Effector memory CD4-positive, alpha-beta T cell (primary cell): ENCODE measurements around the gene SZRD1.
"Not testable (repeated sequence)": the region's sequence is repeated elsewhere in the genome, so short reads cannot be mapped to it uniquely, and the experiment has no call there.

Source experiments
- DNase-seq, 3 donors: peaks; one replicate each; pipeline ENCODE4 v3.0.0-alpha.2; 2020
- H3K27ac ChIP-seq: 2 replicates; pipeline ENCODE4 v1.7.0; 2013; ENCODE audit warnings: mild to moderate bottlenecking, low read length, moderate library complexity; ENCODE audit not compliant: insufficient read depth, poor library complexity, severe bottlenecking
- H3K27me3 ChIP-seq: replicated peaks from 2 replicates; pipeline ENCODE4 v1.7.0; 2013; ENCODE audit warnings: mild to moderate bottlenecking, low read length; ENCODE audit not compliant: insufficient read depth, control insufficient read depth, poor library complexity, severe bottlenecking
- H3K36me3 ChIP-seq: 2 replicates; pipeline ENCODE4 v1.7.0; 2013; ENCODE audit warnings: mild to moderate bottlenecking, low read length, moderate library complexity; ENCODE audit not compliant: control insufficient read depth, insufficient read depth
- H3K4me1 ChIP-seq: 2 replicates; pipeline ENCODE4 v1.7.0; 2013; ENCODE audit warnings: low read length, mild to moderate bottlenecking; ENCODE audit not compliant: control insufficient read depth, insufficient read depth, poor library complexity, severe bottlenecking
- H3K4me3 ChIP-seq: 2 replicates; pipeline ENCODE4 v1.7.0; 2013; ENCODE audit warnings: low read length, low read depth, mild to moderate bottlenecking; ENCODE audit not compliant: insufficient read depth, poor library complexity, severe bottlenecking
- H3K9me3 ChIP-seq: 2 replicates; pipeline ENCODE4 v1.7.0; 2013; ENCODE audit warnings: mild to moderate bottlenecking, low read length, moderate library complexity; ENCODE audit not compliant: control insufficient read depth

SZRD1 gene

DNA sequence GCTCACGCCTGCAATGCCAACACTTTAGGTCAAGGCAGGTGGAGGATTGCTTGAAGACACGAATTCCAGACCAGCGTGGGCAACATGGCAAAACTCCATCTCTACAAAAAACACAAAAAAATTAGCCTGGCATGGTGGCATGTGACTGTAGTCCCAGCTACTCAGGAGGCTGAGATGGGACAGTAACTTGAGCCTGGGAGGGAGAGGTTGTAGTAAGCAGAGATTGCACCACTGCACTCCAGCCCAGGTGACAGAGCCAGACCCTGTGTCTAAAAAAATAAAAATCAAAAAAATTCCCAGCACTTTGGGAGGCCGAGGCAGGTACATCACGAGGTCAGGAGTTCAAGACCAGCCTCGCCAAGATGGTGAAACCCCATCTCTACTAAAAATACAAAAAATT, 23.8 kb upstream of the SZRD1 start:
- not testable (repeated sequence) for H3K4me3 ChIP-seq, H3K9me3 ChIP-seq, H3K4me1 ChIP-seq, DNase-seq, H3K27me3 ChIP-seq, H3K36me3 ChIP-seq, H3K27ac ChIP-seq

DNA sequence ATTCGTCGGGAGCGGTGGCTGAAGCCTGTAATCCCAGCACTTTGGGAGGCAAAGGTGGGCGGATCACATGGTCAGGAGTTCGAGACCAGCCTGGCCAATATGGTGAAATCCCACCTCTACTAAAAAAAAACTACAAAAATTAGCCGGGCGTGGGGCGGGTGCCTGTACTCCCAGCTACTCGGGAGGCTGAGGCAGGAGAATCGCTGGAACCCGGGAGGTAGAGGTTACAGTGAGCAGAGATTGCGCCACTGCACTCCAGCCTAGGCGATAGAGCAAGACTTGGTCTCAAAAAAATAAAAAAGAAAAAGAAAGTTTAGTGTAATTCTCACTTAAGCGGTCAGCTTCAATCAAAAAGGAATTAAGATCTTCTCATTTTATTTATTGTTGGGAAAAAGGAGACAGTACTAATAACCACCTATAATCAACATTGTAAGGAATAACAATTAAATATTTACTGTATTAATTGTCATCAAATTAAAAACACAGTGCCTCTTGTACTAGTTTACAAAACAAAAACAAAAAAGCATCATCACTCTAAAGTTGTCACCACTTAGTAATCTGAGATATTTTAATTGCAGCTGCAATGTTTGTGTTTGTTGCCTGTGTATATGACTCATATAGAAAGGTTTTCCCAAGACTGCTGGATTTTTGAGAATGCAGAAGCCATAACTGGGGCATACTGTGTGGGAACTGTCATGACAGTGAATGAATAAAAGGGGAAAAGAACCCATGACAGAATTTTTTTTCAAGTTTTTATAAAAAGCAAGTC, 18.4 kb upstream of the SZRD1 start:
- H3K27ac ChIP-seq = no peak overlapping the region
- no peaks in the 10 kb centered on the region for H3K27me3 ChIP-seq
- H3K36me3 ChIP-seq = no peaks in the 10 kb centered on the region
- no peaks in the 10 kb centered on the region for H3K9me3 ChIP-seq
- H3K4me3 ChIP-seq = no peak overlapping the region
- no peak for DNase-seq
- H3K4me1 ChIP-seq = peaks cover 8% of the 10 kb centered on the region

DNA sequence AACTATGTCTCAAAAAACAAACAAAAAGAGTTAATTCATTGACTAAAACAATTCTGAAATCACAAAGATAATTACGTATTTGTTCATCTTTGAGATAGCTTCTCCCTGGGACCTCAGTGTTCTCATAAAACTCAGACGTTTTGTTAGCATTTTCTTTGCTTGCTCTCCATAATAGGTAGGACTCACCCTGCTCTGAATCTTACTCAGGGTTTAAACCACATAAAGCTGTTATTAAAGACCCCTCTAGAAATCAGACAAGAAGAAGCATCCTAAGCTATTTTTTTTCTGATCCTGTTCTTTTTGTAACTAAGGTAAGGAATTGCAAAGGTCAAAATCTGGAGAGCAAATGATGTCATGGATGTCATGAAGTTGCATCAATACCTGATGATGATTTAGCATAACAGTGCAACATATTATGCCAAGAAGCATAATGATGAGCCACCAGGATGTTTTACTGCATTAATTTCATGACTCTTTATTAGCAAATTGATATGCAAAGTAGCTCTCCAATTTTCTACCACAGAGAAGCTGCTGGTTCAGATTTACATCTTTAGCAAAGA, 17.1 kb upstream of the SZRD1 start:
- peaks cover 8% of the 10 kb centered on the region for H3K4me1 ChIP-seq
- H3K9me3 ChIP-seq = no peaks in the 10 kb centered on the region
- no peak overlapping the region for H3K27ac ChIP-seq
- no peaks in the 10 kb centered on the region for H3K27me3 ChIP-seq
- no peaks in the 10 kb centered on the region for H3K36me3 ChIP-seq
- DNase-seq = no peak
- no peak overlapping the region for H3K4me3 ChIP-seq

DNA sequence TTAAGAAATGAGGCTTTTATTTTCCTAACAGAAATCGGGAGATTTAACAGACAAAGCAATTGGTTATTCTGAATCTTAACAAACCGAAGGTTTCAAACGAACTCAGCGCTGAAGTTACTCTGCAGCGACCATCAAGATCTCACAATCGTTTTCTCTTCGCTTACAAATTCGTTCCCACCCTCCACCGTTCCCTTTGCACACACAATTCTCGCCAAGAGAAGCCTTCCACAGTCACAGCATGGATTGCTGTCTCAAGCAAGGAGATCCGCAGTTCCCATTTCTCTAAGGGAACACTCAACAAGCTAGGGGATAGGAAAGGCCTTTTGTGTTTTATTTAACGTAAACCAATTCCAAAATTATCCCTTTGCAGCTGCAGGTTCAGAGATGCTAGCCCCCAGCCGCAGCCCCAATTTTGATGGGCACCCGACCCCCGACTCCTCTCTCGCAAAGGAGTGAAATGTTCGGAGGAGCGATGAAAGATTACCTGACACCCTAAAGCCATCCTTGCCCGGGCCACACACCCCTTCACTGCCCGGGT, 15.5 kb upstream of the SZRD1 start:
- H3K9me3 ChIP-seq = no peaks in the 10 kb centered on the region
- DNase-seq = no peak
- H3K27ac ChIP-seq = peak overlapping the region; percentile 86
- no peaks in the 10 kb centered on the region for H3K27me3 ChIP-seq
- H3K36me3 ChIP-seq = no peaks in the 10 kb centered on the region
- H3K4me3 ChIP-seq = peak overlapping the region; percentile 91
- H3K4me1 ChIP-seq = peaks cover 8% of the 10 kb centered on the region

DNA sequence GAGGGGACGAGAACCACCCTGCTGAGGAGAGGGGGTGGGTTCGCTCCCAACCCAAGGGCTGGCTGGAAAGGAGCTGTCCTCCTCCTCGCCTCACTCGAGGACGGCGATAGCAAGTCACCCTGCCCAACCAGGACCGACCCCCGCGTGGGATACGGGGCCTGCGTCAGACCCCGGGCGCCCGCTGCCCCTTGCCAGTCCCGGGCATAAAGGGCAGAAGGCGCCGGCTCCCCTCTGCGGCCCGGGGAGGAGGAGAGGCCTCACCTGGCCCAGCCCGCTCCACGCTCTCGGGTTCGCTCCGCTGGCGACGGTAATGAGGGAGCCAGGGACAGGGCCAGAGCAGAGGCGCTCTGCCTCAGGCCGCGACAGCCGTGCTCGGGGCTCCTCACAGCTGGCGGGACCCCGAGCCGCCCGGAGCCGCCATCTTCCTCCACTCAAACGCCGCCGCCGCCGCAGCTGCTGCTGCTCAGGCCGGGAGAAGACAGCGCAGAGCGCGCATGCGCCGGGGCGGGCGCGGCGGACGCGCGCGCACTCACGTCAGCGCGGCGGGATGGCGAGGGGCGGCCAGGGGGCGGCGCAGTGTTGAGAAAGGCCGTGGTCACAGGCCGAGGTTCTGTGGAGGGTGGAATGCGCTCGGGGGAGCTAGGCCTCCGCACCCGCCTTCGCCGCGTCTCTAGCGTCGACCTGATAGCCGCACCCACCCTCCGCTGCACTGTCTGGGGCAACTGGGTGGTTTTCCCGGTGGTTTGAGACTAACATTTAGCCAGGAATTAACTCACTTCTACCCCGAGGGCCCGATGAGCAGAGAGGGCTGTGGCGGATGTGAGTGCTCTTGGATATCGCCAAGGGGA, 14.8 kb upstream of the SZRD1 start, which contains the start of gene FBXO42:
FBXO42 (minus strand) TSS at position 487 of the 848 bp plus-strand sequence. CDS start 37,062 bp downstream, outside the sequence.
- no peaks in the 10 kb centered on the region for H3K9me3 ChIP-seq
- H3K27ac ChIP-seq = peak within 1 kb of the TSS; percentile 86
- no peaks in the 10 kb centered on the region for H3K36me3 ChIP-seq
- H3K27me3 ChIP-seq = no peaks in the 10 kb centered on the region
- peak; percentile 85 to 89 (median 85) for DNase-seq
- H3K4me1 ChIP-seq = peaks cover 8% of the 10 kb centered on the region
- H3K4me3 ChIP-seq = peak within 1 kb of the TSS; percentile 91

DNA sequence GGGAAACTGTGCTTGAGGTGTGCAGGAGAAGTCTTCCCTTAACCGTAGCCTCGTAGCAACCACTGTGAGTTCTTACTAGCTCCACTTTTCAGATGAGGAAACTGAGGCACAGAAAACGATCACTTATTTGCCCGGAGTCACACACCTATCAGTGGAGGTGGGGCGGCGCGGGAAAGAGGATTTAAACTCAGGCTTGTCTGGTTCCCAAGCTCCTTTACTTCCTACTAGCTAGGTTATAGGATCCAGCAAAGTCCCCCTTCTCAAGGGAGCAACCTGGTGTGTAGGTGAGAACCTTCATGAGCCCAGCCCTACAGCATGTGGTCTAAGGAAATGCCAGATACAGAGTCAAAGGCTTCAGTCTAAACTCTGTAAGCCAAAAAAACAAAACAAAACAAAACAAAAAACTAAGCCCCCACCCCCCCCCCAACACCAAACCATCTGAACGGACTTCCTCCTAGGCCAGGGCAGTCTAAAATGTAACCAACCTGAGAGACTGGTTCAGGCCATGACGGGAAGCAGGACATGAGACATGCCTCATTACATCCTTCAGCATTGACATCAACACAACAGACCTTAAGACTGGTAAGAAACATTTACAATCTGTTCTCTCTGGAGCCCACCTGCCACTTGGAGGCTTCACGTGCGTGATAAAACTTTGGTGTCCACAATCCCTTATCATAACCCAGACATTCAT, 14.1 kb upstream of the SZRD1 start:
- Histone ChIP-seq H3K4me1 (peaks cover 8% of the 10 kb centered on the region), H3K4me3 (peak overlapping the region; percentile 91), H3K9me3 (no peaks in the 10 kb centered on the region), H3K27me3 (no peaks in the 10 kb centered on the region), H3K27ac (peak overlapping the region; percentile 86), H3K36me3 (no peaks in the 10 kb centered on the region)
- no peak for DNase-seq

DNA sequence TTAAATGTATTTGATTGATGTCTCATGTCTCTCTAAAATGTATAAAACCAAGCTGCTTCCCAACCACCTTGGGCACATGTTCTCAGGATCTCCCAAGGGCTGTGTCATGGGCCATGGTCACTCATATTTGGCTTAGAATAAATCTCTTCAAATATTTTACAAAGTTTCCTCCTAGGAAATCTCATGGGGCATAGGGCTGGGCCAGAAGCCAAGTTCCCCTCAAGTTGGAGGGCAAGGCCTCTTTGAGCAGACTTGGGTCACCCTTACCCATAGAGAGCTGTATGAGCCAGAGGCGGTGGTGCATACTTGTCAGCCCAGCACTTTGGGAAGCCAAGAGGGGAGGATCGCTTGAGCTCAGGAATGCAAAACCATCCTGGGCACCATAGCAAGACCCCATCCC, 12.4 kb upstream of the SZRD1 start:
- Histone ChIP-seq H3K4me1 (peaks cover 8% of the 10 kb centered on the region), H3K27ac (no peak overlapping the region), H3K9me3 (no peaks in the 10 kb centered on the region), H3K4me3 (no peak overlapping the region), H3K27me3 (no peaks in the 10 kb centered on the region), H3K36me3 (no peaks in the 10 kb centered on the region)
- no peak for DNase-seq

DNA sequence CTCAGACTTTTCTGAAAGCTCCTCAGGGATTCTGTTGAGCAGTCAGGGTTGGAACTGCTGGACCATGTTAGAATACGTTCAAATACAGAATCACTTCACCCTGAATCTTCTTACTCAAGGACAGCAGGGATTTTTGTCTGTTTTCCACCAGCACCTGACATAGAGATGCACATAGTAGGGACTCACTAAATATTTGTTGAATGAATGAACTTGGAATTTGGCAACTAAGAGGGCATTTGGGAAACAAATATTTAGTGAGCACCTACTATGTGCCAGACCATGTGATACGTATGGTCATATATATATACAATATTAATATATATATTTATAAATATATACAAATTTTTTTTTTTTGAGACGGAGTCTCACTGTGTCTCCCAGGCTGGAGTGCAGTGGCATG, 10.2 kb upstream of the SZRD1 start:
- no peaks in the 10 kb centered on the region for H3K36me3 ChIP-seq
- DNase-seq = no peak

DNA sequence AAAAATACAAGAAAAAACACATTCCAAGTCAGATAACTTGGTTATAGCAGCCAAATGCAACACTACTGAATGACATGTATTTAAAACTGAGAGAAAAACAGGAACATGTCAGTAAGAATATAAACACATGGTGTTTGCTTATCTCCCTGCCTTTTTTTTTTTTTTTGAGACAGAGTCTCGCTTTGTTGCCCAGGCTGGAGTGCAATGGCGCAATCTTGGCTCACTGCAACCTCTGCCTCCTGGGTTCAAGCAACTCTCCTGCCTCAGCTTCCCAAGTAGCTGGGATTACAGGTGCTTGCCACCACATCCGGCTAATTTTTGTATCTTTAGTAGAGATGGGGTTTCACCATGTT, 1.9 kb upstream of the SZRD1 start:
- not testable (repeated sequence) for H3K9me3 ChIP-seq, DNase-seq, H3K36me3 ChIP-seq, H3K27me3 ChIP-seq, H3K27ac ChIP-seq, H3K4me3 ChIP-seq
- H3K4me1 ChIP-seq = peaks cover 10% of the 10 kb centered on the region

More for the DNA sequence above, 10.2 kb upstream of the SZRD1 start:
- Histone ChIP-seq H3K4me1 (peaks cover 5% of the 10 kb centered on the region), H3K4me3 (no peak overlapping the region), H3K9me3 (no peaks in the 10 kb centered on the region), H3K27ac (no peak overlapping the region), H3K27me3 (no peaks in the 10 kb centered on the region)
